Bronchial epithelial cell (primary cell): ENCODE data around the gene CDK2. TPM values are rescaled to one million over a fixed set of nuclear protein-coding genes. Genes with fewer than 3 reads are reported as not detected.

ENCODE experiments used
- DNase-seq: peaks from one replicate; pipeline ENCODE4 v3.0.0-alpha.2; 2010; ENCODE audit warnings: low read depth
- FAIRE-seq: peaks from 2 replicates; lab custom pipeline; 2011; peaks lifted over from hg19 to GRCh38; lab: Jason Lieb, UNC
- H3K27me3 ChIP-seq: 2 replicates; pipeline ENCODE4 v1.5.1; 2011; ENCODE audit warnings: low read length; ENCODE audit not compliant: control insufficient read depth, insufficient read depth
- H3K36me3 ChIP-seq: 2 replicates; pipeline ENCODE4 v1.5.1; 2011; ENCODE audit warnings: low read length; ENCODE audit not compliant: control insufficient read depth, insufficient read depth
- H3K4me3 ChIP-seq: 2 replicates; pipeline ENCODE4 v1.5.1; 2011; ENCODE audit warnings: mild to moderate bottlenecking, low read depth, low read length, control low read depth
- total RNA-seq: library from RNA; depleted of rRNA; stranded (reverse); fragments of >200 nt; gene quantifications from 2 replicates; pipeline ENCODE4 v1.2.1, GENCODE V29; 2014
- TF ChIP-seq, protein P1 (sequence below): IDR thresholded peaks from 2 replicates; pipeline ENCODE4 v1.5.1; 2011; ENCODE audit warnings: mild to moderate bottlenecking, moderate library complexity, low read length, control low read depth, inconsistent platforms; ENCODE audit not compliant: insufficient read depth, severe bottlenecking

Gene CDK2
- total RNA-seq, 1 donor from 2014 or later: 6.8 TPM

DNA sequence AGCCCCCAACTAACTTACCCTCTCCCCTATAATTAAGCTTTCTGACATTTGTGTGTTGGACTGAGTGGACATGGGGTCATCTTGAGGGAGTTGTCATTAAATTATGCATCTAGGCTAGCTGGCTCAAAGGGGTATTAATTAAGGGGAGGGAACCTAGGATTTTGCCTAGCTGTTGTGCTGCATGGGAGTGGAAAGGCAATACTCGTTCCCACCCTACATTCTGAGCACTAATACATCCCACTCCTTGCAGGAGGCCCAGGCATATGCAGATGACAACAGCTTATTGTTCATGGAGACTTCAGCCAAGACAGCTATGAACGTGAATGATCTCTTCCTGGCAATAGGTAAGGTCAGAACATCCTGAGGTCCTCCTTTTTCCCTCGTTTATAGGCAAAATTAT, 24.5 kb downstream of the CDK2 start:
- FAIRE-seq: no peak
- TF ChIP-seq, protein P1, sequence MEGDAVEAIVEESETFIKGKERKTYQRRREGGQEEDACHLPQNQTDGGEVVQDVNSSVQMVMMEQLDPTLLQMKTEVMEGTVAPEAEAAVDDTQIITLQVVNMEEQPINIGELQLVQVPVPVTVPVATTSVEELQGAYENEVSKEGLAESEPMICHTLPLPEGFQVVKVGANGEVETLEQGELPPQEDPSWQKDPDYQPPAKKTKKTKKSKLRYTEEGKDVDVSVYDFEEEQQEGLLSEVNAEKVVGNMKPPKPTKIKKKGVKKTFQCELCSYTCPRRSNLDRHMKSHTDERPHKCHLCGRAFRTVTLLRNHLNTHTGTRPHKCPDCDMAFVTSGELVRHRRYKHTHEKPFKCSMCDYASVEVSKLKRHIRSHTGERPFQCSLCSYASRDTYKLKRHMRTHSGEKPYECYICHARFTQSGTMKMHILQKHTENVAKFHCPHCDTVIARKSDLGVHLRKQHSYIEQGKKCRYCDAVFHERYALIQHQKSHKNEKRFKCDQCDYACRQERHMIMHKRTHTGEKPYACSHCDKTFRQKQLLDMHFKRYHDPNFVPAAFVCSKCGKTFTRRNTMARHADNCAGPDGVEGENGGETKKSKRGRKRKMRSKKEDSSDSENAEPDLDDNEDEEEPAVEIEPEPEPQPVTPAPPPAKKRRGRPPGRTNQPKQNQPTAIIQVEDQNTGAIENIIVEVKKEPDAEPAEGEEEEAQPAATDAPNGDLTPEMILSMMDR: no peak
- no peak overlapping the region for H3K4me3 ChIP-seq

DNA sequence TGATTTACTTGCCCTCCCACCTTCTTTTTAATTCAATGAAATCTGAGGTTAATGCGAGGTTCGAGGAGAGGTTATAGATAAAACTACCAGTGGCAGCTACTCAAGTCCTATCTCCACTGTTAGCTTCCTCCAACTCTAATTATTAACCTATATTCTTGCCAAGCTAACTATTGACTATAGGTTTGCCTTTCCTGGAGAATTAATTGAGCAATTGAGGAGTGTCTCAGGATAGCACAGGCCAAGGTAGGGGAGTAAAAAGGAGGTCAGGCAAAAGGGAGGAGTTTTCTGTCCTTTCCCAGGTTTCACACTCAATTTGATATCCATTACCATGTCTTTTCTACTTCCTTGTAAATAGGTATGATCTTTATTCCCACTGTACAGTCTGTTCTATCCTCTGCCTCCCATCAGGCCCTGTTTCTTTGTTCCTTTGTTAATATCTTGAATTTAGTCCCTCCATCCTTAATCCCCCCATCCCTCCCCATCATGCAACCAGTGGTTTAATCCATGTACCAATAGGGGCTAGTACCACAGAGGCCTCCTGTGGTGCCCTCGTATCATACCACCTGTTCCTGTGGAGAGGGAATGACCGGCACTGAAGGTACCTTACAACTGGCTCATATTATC, 26.7 kb downstream of the CDK2 start:
- FAIRE-seq (no peak), DNase-seq (no peak)
- Histone ChIP-seq H3K27me3 (no peaks in the 10 kb centered on the region), H3K36me3 (peaks cover 22% of the 10 kb centered on the region), H3K4me3 (no peak overlapping the region)
- TF ChIP-seq, protein P1: no peak

More for the DNA sequence above, 24.5 kb downstream of the CDK2 start:
- DNase-seq: no peak
- Histone ChIP-seq H3K36me3 (peaks cover 27% of the 10 kb centered on the region), H3K27me3 (no peaks in the 10 kb centered on the region)

DNA sequence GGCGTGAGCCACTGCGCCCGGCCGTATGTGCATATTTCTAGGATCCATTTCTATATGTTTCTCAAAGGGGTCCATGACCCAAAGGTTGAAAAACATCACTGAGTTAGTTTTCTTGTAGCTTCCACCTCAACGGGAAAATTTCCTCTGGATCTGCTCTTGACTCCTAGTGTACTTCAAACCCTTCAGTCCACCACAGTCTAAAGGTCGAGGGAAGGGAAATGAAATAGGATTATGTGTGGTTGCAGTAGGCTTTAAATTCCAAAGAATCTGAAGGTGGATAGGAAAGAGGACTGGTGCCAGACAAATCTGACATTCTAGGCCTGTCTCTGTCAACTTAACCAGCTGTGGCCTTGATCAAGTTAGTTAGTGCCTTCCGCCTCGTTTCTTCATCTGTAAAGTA, 28.7 kb downstream of the CDK2 start:
- H3K36me3 ChIP-seq: peaks cover 18% of the 10 kb centered on the region
- H3K4me3 ChIP-seq: no peak overlapping the region
- DNase-seq: no peak
- TF ChIP-seq, protein P1: no peak
- no peaks in the 10 kb centered on the region for H3K27me3 ChIP-seq
- FAIRE-seq: no peak

- DNase-seq (peak; percentile 62), FAIRE-seq (no peak)
- Histone ChIP-seq H3K27me3 (no peaks in the 10 kb centered on the region), H3K4me3 (peak overlapping the region; percentile 50), H3K36me3 (peaks cover 12% of the 10 kb centered on the region)
- TF ChIP-seq, protein P1: peak; percentile 62
Observed at GRCh38 chr12:55996201-55996714, 29.6 kb downstream of the CDK2 start.

DNA sequence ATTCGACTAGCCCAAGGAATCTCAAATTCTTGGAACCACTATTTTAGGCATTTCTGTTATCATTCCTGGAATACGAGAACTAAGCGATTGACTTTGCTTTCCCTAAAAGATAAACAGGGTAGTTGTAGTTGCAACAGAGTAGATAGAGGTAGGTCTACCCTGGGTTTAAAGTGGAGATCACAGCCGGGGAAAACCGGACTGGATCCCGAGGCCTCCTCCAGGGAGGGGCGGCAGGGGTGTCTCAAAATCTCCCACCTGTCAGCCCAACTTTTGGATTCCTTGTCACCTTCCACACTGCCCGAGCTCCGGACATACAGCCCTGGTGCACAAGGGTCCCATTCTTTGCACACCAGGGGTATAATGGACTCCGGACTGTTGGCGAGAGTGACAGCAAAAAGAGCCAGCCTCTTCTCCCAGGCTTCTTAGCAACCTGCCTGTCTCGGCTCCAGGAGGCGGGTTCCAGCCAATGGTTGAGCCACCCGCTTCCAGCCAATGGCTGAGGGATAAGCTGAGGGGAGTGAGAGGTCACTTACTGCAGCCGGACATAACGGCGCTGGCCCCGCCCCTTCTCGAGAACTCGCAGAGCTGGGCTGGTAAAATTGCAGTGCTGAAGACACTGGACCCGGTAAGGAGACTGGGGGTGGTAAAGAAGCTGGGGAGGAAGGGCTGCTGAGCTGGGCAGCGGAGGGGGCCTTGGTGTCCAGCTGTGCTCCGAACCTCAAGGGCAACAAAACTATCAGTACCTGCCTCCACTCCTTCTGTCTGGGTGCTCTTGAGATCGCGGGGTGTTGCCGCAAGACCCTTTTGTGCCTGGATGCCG, 30.3 kb downstream of the CDK2 start, which contains the start of gene SUOX:
Gene SUOX, plus strand, starts transcription at position 562 of the 820 bp plus-strand sequence. CDS start 4,946 bp downstream, outside the sequence.
- Histone ChIP-seq H3K36me3 (peaks cover 12% of the 10 kb centered on the region), H3K4me3 (peak within 1 kb of the TSS; percentile 50), H3K27me3 (no peaks in the 10 kb centered on the region)
- peak; percentile 92 for DNase-seq
- TF ChIP-seq, protein P1: no peak
- FAIRE-seq: peak; percentile 13
